ENCODE results near the gene FGD6. TPM values are rescaled to one million over a fixed set of nuclear protein-coding genes. Genes with fewer than 3 reads are reported as not detected.
"Not testable (repeated sequence)": the region's sequence is repeated elsewhere in the genome, so short reads cannot be mapped to it uniquely, and the experiment has no call there.

The FGD6 gene
- total RNA-seq, 2 donors from 2014 or later = 15.8 to 19.1 TPM

DNA sequence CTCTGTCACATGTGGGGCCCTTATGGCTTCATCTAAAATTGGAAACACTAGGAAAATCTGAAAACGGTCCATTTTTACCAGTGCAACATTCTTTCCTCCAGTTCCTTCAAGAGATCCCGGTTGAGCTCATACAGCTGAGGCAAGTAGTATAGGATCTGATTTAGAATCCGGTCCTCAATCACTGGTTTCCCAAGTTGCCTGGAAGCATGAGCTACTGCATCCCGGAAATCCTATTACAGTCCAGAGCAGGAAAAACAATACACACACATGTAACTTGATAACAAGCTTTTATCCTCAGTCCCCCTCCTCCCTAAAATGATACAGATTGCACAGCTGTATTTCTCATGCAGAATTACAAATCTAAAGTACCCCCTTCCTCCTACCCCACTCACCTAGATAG lies 76.0 kb downstream of the FGD6 start:
- no peaks in the 10 kb centered on the region for H3K9me3 ChIP-seq
- 90 to 91% methylated on average over 4 of the region's 4 CpGs for WGBS, 2 donors
- intact Hi-C loops (cut with DNase I) = no loop called here
- H3K27ac ChIP-seq = no peak overlapping the region
- no peak overlapping the region for H3K4me3 ChIP-seq
- H3K36me3 ChIP-seq (replicated peaks in 1 of 2; ENCODE audit: insufficient read depth in 1 of 2, low read depth in 2 of 2) = no peaks in the 10 kb centered on the region
- no peak for TF ChIP-seq POLR2A (IDR thresholded peaks at IDR 0.05)
- TF ChIP-seq, protein P1, sequence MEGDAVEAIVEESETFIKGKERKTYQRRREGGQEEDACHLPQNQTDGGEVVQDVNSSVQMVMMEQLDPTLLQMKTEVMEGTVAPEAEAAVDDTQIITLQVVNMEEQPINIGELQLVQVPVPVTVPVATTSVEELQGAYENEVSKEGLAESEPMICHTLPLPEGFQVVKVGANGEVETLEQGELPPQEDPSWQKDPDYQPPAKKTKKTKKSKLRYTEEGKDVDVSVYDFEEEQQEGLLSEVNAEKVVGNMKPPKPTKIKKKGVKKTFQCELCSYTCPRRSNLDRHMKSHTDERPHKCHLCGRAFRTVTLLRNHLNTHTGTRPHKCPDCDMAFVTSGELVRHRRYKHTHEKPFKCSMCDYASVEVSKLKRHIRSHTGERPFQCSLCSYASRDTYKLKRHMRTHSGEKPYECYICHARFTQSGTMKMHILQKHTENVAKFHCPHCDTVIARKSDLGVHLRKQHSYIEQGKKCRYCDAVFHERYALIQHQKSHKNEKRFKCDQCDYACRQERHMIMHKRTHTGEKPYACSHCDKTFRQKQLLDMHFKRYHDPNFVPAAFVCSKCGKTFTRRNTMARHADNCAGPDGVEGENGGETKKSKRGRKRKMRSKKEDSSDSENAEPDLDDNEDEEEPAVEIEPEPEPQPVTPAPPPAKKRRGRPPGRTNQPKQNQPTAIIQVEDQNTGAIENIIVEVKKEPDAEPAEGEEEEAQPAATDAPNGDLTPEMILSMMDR (IDR thresholded peaks at IDR 0.05) = no peak
- DNase-seq = no peak
- no peaks in the 10 kb centered on the region for H3K4me1 ChIP-seq
- no peaks in the 10 kb centered on the region for H3K27me3 ChIP-seq
- no peak for ATAC-seq

GRCh38 chr12:95138031-95138430 lies 79.2 kb downstream of the FGD6 start:
- H3K4me3 ChIP-seq; H3K27ac ChIP-seq; H3K27me3 ChIP-seq; H3K9me3 ChIP-seq; intact Hi-C loops (cut with DNase I); H3K4me1 ChIP-seq; DNase-seq; ATAC-seq; H3K36me3 ChIP-seq (replicated peaks in 1 of 2; ENCODE audit: insufficient read depth in 1 of 2, low read depth in 2 of 2): not testable (repeated sequence)
- WGBS, 2 donors = 89 to 96% methylated on average over 8 of the region's 8 CpGs

GRCh38 chr12:95136598-95136997 lies 80.7 kb downstream of the FGD6 start:
- no peak for TF ChIP-seq POLR2A (IDR thresholded peaks at IDR 0.05)
- TF ChIP-seq, protein P1 (IDR thresholded peaks at IDR 0.05) = no peak
- DNase-seq = no peak
- intact Hi-C loops (cut with DNase I) = no loop called here
- H3K4me1 ChIP-seq = no peaks in the 10 kb centered on the region
- H3K27me3 ChIP-seq = no peaks in the 10 kb centered on the region
- H3K4me3 ChIP-seq = no peak overlapping the region
- no peaks in the 10 kb centered on the region for H3K9me3 ChIP-seq
- no peak for ATAC-seq
- H3K27ac ChIP-seq = no peak overlapping the region
- 74 to 78% methylated on average over 1 of the region's 1 CpG for WGBS, 2 donors
- peaks cover 0 to 6% of the 10 kb centered on the region in 2 donors for H3K36me3 ChIP-seq (replicated peaks in 1 of 2; ENCODE audit: insufficient read depth in 1 of 2, low read depth in 2 of 2)

DNA sequence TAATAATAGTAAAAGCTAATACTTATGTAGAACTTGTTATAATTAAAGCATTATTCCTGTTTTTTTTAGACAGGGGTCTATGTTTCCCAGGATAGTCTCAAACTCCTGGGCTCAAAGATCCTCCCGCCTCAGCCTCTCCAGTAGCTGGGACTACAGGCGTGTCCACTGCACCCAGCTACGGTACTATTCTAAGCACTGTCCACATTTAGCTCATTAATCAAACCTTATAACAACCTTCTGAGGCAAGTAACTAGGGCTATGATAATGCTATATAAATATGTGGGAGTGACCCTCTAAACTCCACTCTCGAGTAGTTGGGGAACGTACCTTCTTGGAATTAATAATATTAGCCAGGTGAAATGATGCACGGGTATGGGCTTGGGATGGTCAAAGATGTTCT lies 83.2 kb downstream of the FGD6 start:
- Histone ChIP-seq H3K27ac (no peak overlapping the region), H3K4me1 (no peaks in the 10 kb centered on the region), H3K9me3 (no peaks in the 10 kb centered on the region), H3K27me3 (no peaks in the 10 kb centered on the region), H3K36me3 (replicated peaks in 1 of 2; ENCODE audit: insufficient read depth in 1 of 2, low read depth in 2 of 2) (peaks cover 0 to 6% of the 10 kb centered on the region in 2 donors), H3K4me3 (no peak overlapping the region)
- TF ChIP-seq POLR2A (IDR thresholded peaks at IDR 0.05) = no peak
- TF ChIP-seq, protein P1 (IDR thresholded peaks at IDR 0.05) = no peak
- DNase-seq = no peak
- intact Hi-C loops (cut with DNase I) = no loop called here
- ATAC-seq = no peak
- WGBS, 2 donors = 91 to 95% methylated on average over 6 of the region's 6 CpGs

- intact Hi-C loops (cut with DNase I) = no loop called here
- H3K27ac ChIP-seq = no peak overlapping the region
- WGBS, 2 donors = 81 to 89% methylated on average over 10 of the region's 10 CpGs
- TF ChIP-seq, protein P1 (IDR thresholded peaks at IDR 0.05) = no peak
- TF ChIP-seq POLR2A (IDR thresholded peaks at IDR 0.05) = no peak
- ATAC-seq = no peak
- H3K27me3 ChIP-seq = no peaks in the 10 kb centered on the region
- H3K4me3 ChIP-seq = no peak overlapping the region
- DNase-seq = no peak
- peaks cover 0 to 6% of the 10 kb centered on the region in 2 donors for H3K36me3 ChIP-seq (replicated peaks in 1 of 2; ENCODE audit: insufficient read depth in 1 of 2, low read depth in 2 of 2)
- H3K4me1 ChIP-seq = no peaks in the 10 kb centered on the region
- no peaks in the 10 kb centered on the region for H3K9me3 ChIP-seq
Observed at GRCh38 chr12:95131589-95132340, 85.5 kb downstream of the FGD6 start.

All from body of pancreas (tissue), 4 donors.